ENCODE measurements around the gene AKT1.
"Not testable (repeated sequence)": the region's sequence is repeated elsewhere in the genome, so short reads cannot be mapped to it uniquely, and the experiment has no call there.

Gene AKT1

DNA sequence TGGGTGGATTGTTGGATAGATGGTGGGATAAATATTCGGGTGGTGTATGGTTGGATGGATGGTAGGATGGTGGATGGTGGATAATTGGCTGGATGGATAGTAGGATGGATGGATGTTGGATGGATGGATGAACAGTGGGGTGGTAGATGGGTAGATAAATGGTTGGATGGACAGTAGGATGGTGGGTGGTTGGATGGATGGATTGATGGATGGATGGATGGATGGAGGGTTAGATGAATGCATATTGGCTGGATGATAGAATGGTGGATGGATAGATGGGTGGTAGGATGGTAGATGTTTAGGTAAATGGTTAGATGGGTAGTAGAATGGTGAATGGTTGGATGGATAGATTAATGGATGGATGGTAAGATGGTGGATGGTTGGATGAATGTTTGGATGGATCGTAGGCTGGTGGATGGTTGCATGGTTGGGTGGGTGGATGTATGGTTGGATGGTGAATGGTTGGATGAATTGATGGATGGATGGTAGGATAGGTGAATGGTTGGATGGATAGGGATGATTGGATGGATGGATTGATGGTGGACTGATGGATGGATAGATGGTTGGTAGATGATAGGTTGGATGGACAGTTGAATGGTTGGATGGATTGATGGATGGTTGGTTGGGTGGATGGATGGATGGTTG is 28.9 kb upstream of the AKT1 start:
- H3K27me3 Mint-ChIP-seq, result no peaks in the 10 kb centered on the region

GRCh38 chr14:104822821-104823615 is 27.5 kb upstream of the AKT1 start:
- ATAC-seq (replicated peaks; ENCODE audit: extremely low read depth, poor library complexity, severe bottlenecking), result no peak
- peaks cover 20% of the 10 kb centered on the region for H3K4me1 Mint-ChIP-seq
- no peak for DNase-seq (ENCODE audit: low spot score in 2 of 2)
- H3K4me3 Mint-ChIP-seq, result no peak overlapping the region
- no peaks in the 10 kb centered on the region for H3K27me3 Mint-ChIP-seq
- no peak overlapping the region for H3K27ac Mint-ChIP-seq (ENCODE audit: low read depth)
- H3K36me3 Mint-ChIP-seq (ENCODE audit: insufficient read depth), result peaks cover 11% of the 10 kb centered on the region
- no peaks in the 10 kb centered on the region for H3K9me3 Mint-ChIP-seq

More for the DNA sequence above, 28.9 kb upstream of the AKT1 start:
- ATAC-seq (replicated peaks; ENCODE audit: extremely low read depth, poor library complexity, severe bottlenecking) (no peak), DNase-seq (ENCODE audit: low spot score in 2 of 2) (no peak)
- Mint-ChIP-seq H3K4me3 (peak overlapping the region; percentile 85), H3K4me1 (peaks cover 20% of the 10 kb centered on the region), H3K36me3 (ENCODE audit: insufficient read depth) (peaks cover 12% of the 10 kb centered on the region), H3K27ac (ENCODE audit: low read depth) (no peak overlapping the region), H3K9me3 (no peaks in the 10 kb centered on the region)

DNA sequence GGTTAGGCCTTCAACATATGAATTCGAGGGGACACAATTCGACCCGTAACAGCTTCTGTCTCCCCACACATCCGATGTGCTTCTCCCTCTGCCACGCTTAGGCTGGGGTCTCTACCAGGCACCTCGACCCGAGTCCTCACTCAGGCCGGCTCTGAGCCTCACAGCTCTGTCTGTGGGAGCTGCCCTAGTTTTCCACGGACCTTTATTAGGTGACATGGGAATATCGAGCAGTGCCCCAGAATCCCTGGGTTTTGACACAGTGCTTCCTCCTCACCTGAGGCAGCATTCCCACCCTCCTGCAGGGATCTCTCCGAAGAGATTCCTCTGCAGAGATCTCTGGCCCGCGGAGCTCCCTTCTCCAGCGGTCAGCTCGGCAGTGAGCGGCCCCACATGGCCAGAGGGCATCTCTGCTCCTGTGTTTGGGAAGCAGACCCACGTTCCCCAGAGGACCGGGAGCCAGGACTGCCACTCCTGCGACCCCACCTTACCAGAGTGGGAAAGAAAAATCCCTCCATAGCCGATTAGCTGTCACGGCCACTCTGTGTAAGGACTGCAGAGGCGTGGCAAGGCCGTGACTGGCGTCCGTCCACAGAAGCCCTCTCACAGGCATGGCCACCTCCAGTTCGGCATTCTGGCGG is 26.5 kb upstream of the AKT1 start:
- Mint-ChIP-seq H3K27ac (ENCODE audit: low read depth) (no peak overlapping the region), H3K4me3 (no peak overlapping the region), H3K36me3 (ENCODE audit: insufficient read depth) (peaks cover 11% of the 10 kb centered on the region), H3K27me3 (no peaks in the 10 kb centered on the region), H3K9me3 (no peaks in the 10 kb centered on the region), H3K4me1 (peaks cover 15% of the 10 kb centered on the region)
- ATAC-seq (replicated peaks; ENCODE audit: extremely low read depth, poor library complexity, severe bottlenecking) (no peak), DNase-seq (ENCODE audit: low spot score in 2 of 2) (no peak)

DNA sequence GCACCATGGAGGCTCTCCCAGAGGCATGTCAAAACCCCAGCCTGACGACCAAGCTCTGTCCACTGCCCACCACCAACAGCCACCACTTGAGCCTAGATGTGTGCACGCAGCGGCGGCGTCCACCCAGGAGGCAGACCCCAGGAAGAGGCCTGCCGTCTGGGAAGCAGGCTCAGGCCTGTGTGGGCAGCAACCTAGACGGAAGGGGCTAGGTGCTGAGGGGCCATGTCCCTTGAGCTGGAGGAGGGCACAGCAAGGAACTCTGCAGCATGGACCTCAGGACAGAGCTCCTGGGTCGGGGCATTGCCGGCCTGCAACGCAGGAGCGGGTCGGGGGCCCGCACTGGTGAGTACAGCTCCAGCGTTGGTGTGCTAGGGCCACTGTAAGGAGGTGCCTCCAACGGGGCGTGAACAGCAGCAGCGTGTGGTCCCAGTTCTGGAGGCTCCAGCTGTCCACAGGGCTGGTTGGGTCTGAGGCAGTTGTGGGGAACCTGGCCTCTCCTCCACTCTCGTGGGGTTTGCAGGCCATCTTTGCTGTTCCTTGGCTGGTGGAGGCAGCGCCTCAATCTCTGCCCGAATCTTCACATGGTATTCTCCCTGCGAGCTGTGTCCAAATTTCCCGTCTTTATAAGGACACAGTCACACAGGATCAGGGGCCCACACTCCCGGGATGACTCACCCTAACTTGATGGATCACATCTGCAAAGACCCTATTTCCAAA is 25.8 kb upstream of the AKT1 start:
- no peak overlapping the region for H3K27ac Mint-ChIP-seq (ENCODE audit: low read depth)

DNA sequence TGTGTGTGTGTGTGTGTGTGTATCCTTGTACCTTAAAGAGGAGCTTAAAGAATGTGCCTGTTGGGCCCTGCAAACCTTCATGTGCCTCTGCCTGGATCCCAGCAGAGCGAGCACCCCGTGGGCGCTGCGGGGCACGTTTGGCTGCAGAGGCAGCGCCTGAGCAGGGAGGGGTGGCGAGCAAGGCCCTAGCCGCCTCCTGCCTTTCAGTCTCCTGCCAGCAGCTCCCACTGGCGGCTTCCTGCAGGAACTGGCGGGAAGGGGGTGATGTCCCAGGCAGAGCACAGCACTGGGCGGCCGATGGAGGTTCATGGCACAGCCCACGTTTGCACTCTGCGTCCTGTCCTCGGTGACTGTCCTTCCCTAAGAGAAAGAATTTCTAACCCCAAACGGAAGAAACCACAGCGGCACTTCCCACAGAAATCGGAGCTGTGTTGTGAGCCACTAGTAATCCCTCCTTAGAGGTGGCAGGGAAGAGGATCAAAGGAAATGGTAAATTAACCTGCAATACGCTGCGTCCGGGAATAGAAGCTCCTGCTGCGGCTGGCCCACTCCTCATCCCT is 25.2 kb upstream of the AKT1 start:
- no peaks in the 10 kb centered on the region for H3K27me3 Mint-ChIP-seq
- H3K4me1 Mint-ChIP-seq, result peaks cover 23% of the 10 kb centered on the region
- H3K4me3 Mint-ChIP-seq, result no peak overlapping the region
- ATAC-seq (replicated peaks; ENCODE audit: extremely low read depth, poor library complexity, severe bottlenecking) (no peak), DNase-seq (ENCODE audit: low spot score in 2 of 2) (no peak)
- H3K36me3 Mint-ChIP-seq (ENCODE audit: insufficient read depth), result peaks cover 15% of the 10 kb centered on the region
- H3K27ac Mint-ChIP-seq (ENCODE audit: low read depth), result no peak overlapping the region
- no peaks in the 10 kb centered on the region for H3K9me3 Mint-ChIP-seq

More for the DNA sequence above, 25.8 kb upstream of the AKT1 start:
- H3K9me3 Mint-ChIP-seq, result no peaks in the 10 kb centered on the region
- DNase-seq (ENCODE audit: low spot score in 2 of 2), result no peak
- peaks cover 19% of the 10 kb centered on the region for H3K4me1 Mint-ChIP-seq
- no peak overlapping the region for H3K4me3 Mint-ChIP-seq
- no peaks in the 10 kb centered on the region for H3K27me3 Mint-ChIP-seq
- ATAC-seq (replicated peaks; ENCODE audit: extremely low read depth, poor library complexity, severe bottlenecking), result no peak
- H3K36me3 Mint-ChIP-seq (ENCODE audit: insufficient read depth), result peaks cover 11% of the 10 kb centered on the region

DNA sequence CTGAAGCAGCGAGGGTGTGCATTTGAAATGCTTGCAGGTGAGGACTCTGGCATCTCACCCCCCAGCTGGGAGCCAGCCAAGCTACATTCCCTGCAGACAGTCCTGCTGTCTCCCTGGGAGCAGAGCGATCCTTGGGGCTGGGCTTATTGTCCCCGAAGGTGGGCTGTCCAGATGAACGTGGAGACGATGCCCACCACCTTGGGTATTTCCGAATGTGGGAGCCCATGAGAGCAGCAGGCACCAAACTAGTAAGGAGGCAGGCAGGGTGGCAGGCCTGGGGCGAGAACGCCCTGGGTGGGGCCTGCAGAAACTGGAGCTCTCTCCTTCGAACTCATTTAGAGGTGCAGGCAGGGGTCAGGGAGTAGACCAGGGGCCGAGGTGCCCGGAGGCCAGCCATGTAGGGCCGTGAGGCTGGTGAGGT is 23.8 kb upstream of the AKT1 start:
- H3K9me3 Mint-ChIP-seq, result no peaks in the 10 kb centered on the region
- peaks cover 16% of the 10 kb centered on the region for H3K4me1 Mint-ChIP-seq
- peaks cover 10% of the 10 kb centered on the region for H3K36me3 Mint-ChIP-seq (ENCODE audit: insufficient read depth)
- DNase-seq (ENCODE audit: low spot score in 2 of 2), result no peak
- H3K27ac Mint-ChIP-seq (ENCODE audit: low read depth), result no peak overlapping the region
- ATAC-seq (replicated peaks; ENCODE audit: extremely low read depth, poor library complexity, severe bottlenecking), result no peak
- no peak overlapping the region for H3K4me3 Mint-ChIP-seq
- no peaks in the 10 kb centered on the region for H3K27me3 Mint-ChIP-seq

DNA sequence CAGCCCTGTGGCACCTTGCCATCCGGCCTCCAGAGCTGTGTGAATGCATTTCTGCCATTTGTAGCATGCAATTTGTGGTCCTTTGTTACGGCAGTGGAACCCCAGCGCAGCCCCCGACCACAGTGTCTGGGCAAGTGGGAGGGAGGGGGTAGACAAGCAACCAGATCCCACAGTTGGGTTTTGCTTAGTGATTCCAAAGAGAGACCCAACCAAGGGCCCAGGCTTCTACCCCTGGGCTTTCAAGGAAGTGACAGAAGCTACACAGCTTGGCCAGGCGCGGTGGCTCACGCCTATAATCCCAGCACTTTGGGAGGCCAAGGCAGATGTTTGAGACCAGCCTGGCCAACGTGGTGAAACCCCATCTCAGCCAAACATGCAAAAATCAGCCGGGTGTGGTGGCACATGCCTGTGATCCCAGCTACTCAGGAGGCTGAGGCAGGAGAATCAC is 23.2 kb upstream of the AKT1 start:
- H3K36me3 Mint-ChIP-seq (ENCODE audit: insufficient read depth), result peaks cover 10% of the 10 kb centered on the region
- no peaks in the 10 kb centered on the region for H3K27me3 Mint-ChIP-seq
- H3K27ac Mint-ChIP-seq (ENCODE audit: low read depth), result no peak overlapping the region
- no peaks in the 10 kb centered on the region for H3K9me3 Mint-ChIP-seq
- no peak overlapping the region for H3K4me3 Mint-ChIP-seq
- H3K4me1 Mint-ChIP-seq, result peaks cover 22% of the 10 kb centered on the region
- DNase-seq (ENCODE audit: low spot score in 2 of 2), result no peak
- ATAC-seq (replicated peaks; ENCODE audit: extremely low read depth, poor library complexity, severe bottlenecking), result no peak

- no peaks in the 10 kb centered on the region for H3K27me3 Mint-ChIP-seq
- H3K4me1 Mint-ChIP-seq, result peaks cover 25% of the 10 kb centered on the region
- no peak overlapping the region for H3K27ac Mint-ChIP-seq (ENCODE audit: low read depth)
- ATAC-seq (replicated peaks; ENCODE audit: extremely low read depth, poor library complexity, severe bottlenecking) (no peak), DNase-seq (ENCODE audit: low spot score in 2 of 2) (no peak)
- no peak overlapping the region for H3K4me3 Mint-ChIP-seq
- H3K36me3 Mint-ChIP-seq (ENCODE audit: insufficient read depth), result peaks cover 10% of the 10 kb centered on the region
- H3K9me3 Mint-ChIP-seq, result no peaks in the 10 kb centered on the region
Observed at GRCh38 chr14:104817930-104818713, 22.6 kb upstream of the AKT1 start.

DNA sequence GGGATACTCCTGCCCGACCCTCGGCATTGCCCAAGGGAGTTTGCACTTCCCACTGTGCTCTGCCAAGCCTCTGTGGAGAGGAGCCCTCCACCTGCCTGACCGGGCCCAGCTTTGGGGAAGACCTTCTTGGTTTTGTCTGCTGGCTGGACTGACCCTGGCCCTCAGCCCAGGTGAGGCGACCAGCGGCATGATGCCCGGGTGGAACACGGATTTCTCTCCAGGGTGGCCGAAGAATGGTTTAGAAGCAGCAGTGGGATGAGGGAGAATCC is 21.0 kb upstream of the AKT1 start:
- ATAC-seq (replicated peaks; ENCODE audit: extremely low read depth, poor library complexity, severe bottlenecking), result no peak
- H3K4me3 Mint-ChIP-seq, result peak overlapping the region; percentile 86
- no peak for DNase-seq (ENCODE audit: low spot score in 2 of 2)
- H3K36me3 Mint-ChIP-seq (ENCODE audit: insufficient read depth), result peaks cover 13% of the 10 kb centered on the region
- peak overlapping the region; percentile 91 for H3K27ac Mint-ChIP-seq (ENCODE audit: low read depth)
- no peaks in the 10 kb centered on the region for H3K27me3 Mint-ChIP-seq
- H3K4me1 Mint-ChIP-seq, result peaks cover 25% of the 10 kb centered on the region
- H3K9me3 Mint-ChIP-seq, result no peaks in the 10 kb centered on the region

- Mint-ChIP-seq H3K36me3 (ENCODE audit: insufficient read depth) (peaks cover 12% of the 10 kb centered on the region), H3K27ac (ENCODE audit: low read depth) (peak overlapping the region; percentile 91), H3K4me1 (peaks cover 25% of the 10 kb centered on the region), H3K4me3 (peak overlapping the region; percentile 86)
- not testable (repeated sequence) for ATAC-seq (replicated peaks; ENCODE audit: extremely low read depth, poor library complexity, severe bottlenecking); H3K27me3 Mint-ChIP-seq; DNase-seq (ENCODE audit: low spot score in 2 of 2); H3K9me3 Mint-ChIP-seq
Observed at GRCh38 chr14:104814701-104815100, 19.2 kb upstream of the AKT1 start.

DNA sequence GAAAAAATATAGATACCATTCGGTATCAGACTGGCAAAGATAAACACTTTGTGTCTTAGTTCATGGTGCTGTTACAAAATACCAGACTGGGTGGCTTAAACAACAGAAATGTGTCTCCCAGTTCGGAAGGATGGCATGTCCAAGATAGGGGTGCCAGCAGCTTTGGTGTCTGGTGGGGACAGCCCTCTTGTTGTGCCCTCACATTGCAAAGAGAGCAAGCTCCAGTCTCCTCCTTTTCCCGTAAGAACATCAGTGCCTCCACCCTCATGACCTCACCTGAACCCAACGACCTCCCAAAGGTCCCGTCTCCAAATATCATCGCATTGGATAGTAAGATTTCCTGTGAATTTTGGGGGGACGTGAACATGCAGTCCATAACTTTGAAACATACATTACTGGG is 17.7 kb upstream of the AKT1 start:
- no peak overlapping the region for H3K4me3 Mint-ChIP-seq
- no peak for DNase-seq (ENCODE audit: low spot score in 2 of 2)
- no peak for ATAC-seq (replicated peaks; ENCODE audit: extremely low read depth, poor library complexity, severe bottlenecking)
- H3K9me3 Mint-ChIP-seq, result no peaks in the 10 kb centered on the region
- peaks cover 12% of the 10 kb centered on the region for H3K36me3 Mint-ChIP-seq (ENCODE audit: insufficient read depth)
- peaks cover 25% of the 10 kb centered on the region for H3K4me1 Mint-ChIP-seq
- no peaks in the 10 kb centered on the region for H3K27me3 Mint-ChIP-seq
- H3K27ac Mint-ChIP-seq (ENCODE audit: low read depth), result no peak overlapping the region

GRCh38 chr14:104810316-104810715 is 14.8 kb upstream of the AKT1 start:
- no peaks in the 10 kb centered on the region for H3K9me3 Mint-ChIP-seq
- no peak overlapping the region for H3K4me3 Mint-ChIP-seq
- ATAC-seq (replicated peaks; ENCODE audit: extremely low read depth, poor library complexity, severe bottlenecking) (no peak), DNase-seq (ENCODE audit: low spot score in 2 of 2) (no peak)
- no peak overlapping the region for H3K27ac Mint-ChIP-seq (ENCODE audit: low read depth)
- H3K36me3 Mint-ChIP-seq (ENCODE audit: insufficient read depth), result peaks cover 5% of the 10 kb centered on the region
- H3K27me3 Mint-ChIP-seq, result no peaks in the 10 kb centered on the region
- peaks cover 11% of the 10 kb centered on the region for H3K4me1 Mint-ChIP-seq

Data from central memory CD8-positive, alpha-beta T cell (primary cell).